Endodermal cell (in vitro differentiated cells): ENCODE measurements around the gene SEMA3B. TPM values are rescaled to one million over a fixed set of nuclear protein-coding genes. Genes with fewer than 3 reads are reported as not detected.
A peak's percentile ranks its signal among the peaks of the same experiment; 100 is the strongest.

Source experiments
- DNase-seq: peaks from one replicate; pipeline ENCODE4 v3.0.0-alpha.2; 2017
- H3K27ac ChIP-seq: 2 replicates; pipeline ENCODE4 v1.5.1; 2013; ENCODE audit warnings: mild to moderate bottlenecking, low read depth, low read length, moderate library complexity
- H3K27me3 ChIP-seq: 2 replicates; pipeline ENCODE4 v1.6.1; 2013; ENCODE audit warnings: mild to moderate bottlenecking, low read length, moderate library complexity; ENCODE audit not compliant: insufficient read depth, control insufficient read depth, poor library complexity, severe bottlenecking
- H3K36me3 ChIP-seq: 2 replicates; pipeline ENCODE4 v1.7.0; 2013; ENCODE audit warnings: mild to moderate bottlenecking, low read length, moderate library complexity; ENCODE audit not compliant: control insufficient read depth, insufficient read depth
- H3K4me1 ChIP-seq: one replicate; pipeline ENCODE4 v1.7.0; 2013; ENCODE audit warnings: low read length; ENCODE audit not compliant: control insufficient read depth, insufficient read depth
- H3K4me3 ChIP-seq: 2 replicates; pipeline ENCODE4 v1.5.1; 2013; ENCODE audit warnings: mild to moderate bottlenecking, low read length, moderate library complexity
- H3K9ac ChIP-seq: 2 replicates; pipeline ENCODE4 v1.6.1; 2013; ENCODE audit warnings: mild to moderate bottlenecking, low read length, moderate library complexity; ENCODE audit not compliant: poor library complexity, severe bottlenecking; ENCODE audit errors: extremely low read depth
- H3K9me3 ChIP-seq: 2 replicates; pipeline ENCODE4 v1.6.1; 2013; ENCODE audit warnings: mild to moderate bottlenecking, low read length, moderate library complexity; ENCODE audit not compliant: control insufficient read depth
- H3K27ac Mint-ChIP-seq: 2 replicates; pipeline ENCODE4 v1.8.0; 2020; ENCODE audit warnings: mixed read lengths
- H3K27me3 Mint-ChIP-seq: 2 replicates; pipeline ENCODE4 v1.8.0; 2021; ENCODE audit warnings: mild to moderate bottlenecking, mixed read lengths; ENCODE audit not compliant: insufficient read depth
- H3K36me3 Mint-ChIP-seq: 2 replicates; pipeline ENCODE4 v1.8.0; 2020; ENCODE audit warnings: low read depth, mixed read lengths
- H3K4me1 Mint-ChIP-seq: 2 replicates; pipeline ENCODE4 v1.8.0; 2020; ENCODE audit warnings: mixed read lengths
- H3K4me3 Mint-ChIP-seq: 2 replicates; pipeline ENCODE4 v1.8.0; 2020; ENCODE audit warnings: mild to moderate bottlenecking, moderate library complexity, mixed read lengths
- H3K9me3 Mint-ChIP-seq: 2 replicates; pipeline ENCODE4 v1.8.0; 2020; ENCODE audit warnings: mild to moderate bottlenecking, mixed read lengths
- WGBS, 2 experiments: methylation state at CpG; one replicate each; pipeline versions ENCODE4 v1.1.5 to v1.1.7; 2013; ENCODE audit warnings: missing lambda C conversion rate in 2 of 2, mixed read lengths in 1 of 2; ENCODE audit not compliant: insufficient coverage in 1 of 2, insufficient read length in 1 of 2; 5-methylcytosine and 5-hydroxymethylcytosine counted together
- total RNA-seq, 2 donors: library from RNA; stranded (reverse); fragmentation: NEBNext Ultra II Directional in 1 of 2; extraction: Animal tissue kit (Norgen Biotek cat#: 25700) in 1 of 2; gene quantifications; 2 replicates in 1 of 2; 3 replicates in 1 of 2; pipeline ENCODE4 v1.2.1, GENCODE V29; 2021
- TF ChIP-seq, protein P1 (sequence below): fragments of 200-600 bp; sonication (generic); conservative IDR thresholded peaks from 2 replicates; pipeline ENCODE4 v1.5.0; 2021; ENCODE audit warnings: antibody characterized with exemption, mild to moderate bottlenecking

SEMA3B gene
- total RNA-seq, 2 donors from 2014 or later = 6.5 to 10.3 TPM

DNA sequence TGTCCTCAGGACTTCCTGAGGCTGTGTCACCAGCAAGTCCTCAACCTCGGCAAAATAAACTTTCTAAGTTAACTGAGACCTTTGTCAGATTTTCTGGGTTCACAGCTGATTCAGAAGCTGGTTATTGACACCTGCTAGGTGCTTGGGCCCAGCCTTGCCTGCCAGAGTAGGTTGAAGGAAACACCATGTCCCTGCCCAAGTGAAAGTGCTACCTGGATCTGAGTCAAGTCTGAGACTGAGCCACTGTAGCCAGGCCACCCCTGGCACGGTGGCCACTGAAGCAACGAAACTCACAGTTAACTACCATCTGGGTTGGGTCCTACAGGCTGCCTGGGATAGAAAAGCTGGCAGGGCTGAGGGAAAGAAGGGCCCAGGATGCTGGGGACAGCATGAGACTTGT is 45.4 kb downstream of the SEMA3B start:
- TF ChIP-seq, protein P1, sequence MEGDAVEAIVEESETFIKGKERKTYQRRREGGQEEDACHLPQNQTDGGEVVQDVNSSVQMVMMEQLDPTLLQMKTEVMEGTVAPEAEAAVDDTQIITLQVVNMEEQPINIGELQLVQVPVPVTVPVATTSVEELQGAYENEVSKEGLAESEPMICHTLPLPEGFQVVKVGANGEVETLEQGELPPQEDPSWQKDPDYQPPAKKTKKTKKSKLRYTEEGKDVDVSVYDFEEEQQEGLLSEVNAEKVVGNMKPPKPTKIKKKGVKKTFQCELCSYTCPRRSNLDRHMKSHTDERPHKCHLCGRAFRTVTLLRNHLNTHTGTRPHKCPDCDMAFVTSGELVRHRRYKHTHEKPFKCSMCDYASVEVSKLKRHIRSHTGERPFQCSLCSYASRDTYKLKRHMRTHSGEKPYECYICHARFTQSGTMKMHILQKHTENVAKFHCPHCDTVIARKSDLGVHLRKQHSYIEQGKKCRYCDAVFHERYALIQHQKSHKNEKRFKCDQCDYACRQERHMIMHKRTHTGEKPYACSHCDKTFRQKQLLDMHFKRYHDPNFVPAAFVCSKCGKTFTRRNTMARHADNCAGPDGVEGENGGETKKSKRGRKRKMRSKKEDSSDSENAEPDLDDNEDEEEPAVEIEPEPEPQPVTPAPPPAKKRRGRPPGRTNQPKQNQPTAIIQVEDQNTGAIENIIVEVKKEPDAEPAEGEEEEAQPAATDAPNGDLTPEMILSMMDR = no peak
- WGBS, 2 experiments = 93 to 100% methylated on average over 2 to 3 of the region's 3 CpGs
- Histone ChIP-seq H3K4me1 (no peaks in the 10 kb centered on the region), H3K36me3 (peaks cover 23% of the 10 kb centered on the region), H3K27ac (peak overlapping the region; percentile 25), H3K27me3 (no peaks in the 10 kb centered on the region), H3K4me3 (no peak overlapping the region), H3K9ac (no peak overlapping the region), H3K9me3 (peaks cover 9% of the 10 kb centered on the region)
- Mint-ChIP-seq H3K9me3 (peaks cover 29% of the 10 kb centered on the region), H3K27me3 (no peaks in the 10 kb centered on the region), H3K36me3 (peaks cover 59% of the 10 kb centered on the region), H3K27ac (peak overlapping the region; percentile 17), H3K4me1 (peaks cover 5% of the 10 kb centered on the region), H3K4me3 (no peak overlapping the region)
- DNase-seq = no peak

DNA sequence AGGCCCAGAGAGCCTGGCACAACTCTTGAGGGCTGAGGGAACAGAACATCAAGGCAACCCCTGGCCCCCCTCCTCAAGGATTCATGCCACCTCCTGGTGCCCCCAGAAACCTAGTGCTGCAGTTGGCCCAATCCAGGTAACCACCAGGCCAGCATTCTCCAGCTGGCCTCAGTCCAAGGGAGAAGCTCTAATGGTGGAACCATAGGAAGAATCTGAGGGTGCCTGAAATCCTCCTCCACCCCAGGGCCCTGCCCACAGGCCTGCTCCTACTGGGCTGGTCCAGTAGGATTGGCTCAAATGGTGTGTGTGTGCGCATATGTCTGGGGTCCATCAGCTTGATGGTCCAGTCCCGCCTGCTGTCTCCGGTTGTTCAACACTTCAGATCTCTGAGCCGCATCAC is 45.9 kb downstream of the SEMA3B start:
- H3K9me3 Mint-ChIP-seq = peaks cover 25% of the 10 kb centered on the region
- Histone ChIP-seq H3K27ac (no peak overlapping the region), H3K36me3 (peaks cover 28% of the 10 kb centered on the region), H3K4me1 (peaks cover 4% of the 10 kb centered on the region), H3K9ac (no peak overlapping the region), H3K27me3 (no peaks in the 10 kb centered on the region), H3K9me3 (peaks cover 4% of the 10 kb centered on the region), H3K4me3 (no peak overlapping the region)
- H3K4me3 Mint-ChIP-seq = no peak overlapping the region
- TF ChIP-seq, protein P1 = no peak
- no peaks in the 10 kb centered on the region for H3K27me3 Mint-ChIP-seq
- WGBS, 2 experiments = 96% methylated on average over 4 of the region's 4 CpGs; no CpG with 5 or more reads in 1 of the 2 experiments
- H3K36me3 Mint-ChIP-seq = peaks cover 60% of the 10 kb centered on the region
- no peak for DNase-seq
- H3K27ac Mint-ChIP-seq = no peak overlapping the region
- H3K4me1 Mint-ChIP-seq = peaks cover 9% of the 10 kb centered on the region

DNA sequence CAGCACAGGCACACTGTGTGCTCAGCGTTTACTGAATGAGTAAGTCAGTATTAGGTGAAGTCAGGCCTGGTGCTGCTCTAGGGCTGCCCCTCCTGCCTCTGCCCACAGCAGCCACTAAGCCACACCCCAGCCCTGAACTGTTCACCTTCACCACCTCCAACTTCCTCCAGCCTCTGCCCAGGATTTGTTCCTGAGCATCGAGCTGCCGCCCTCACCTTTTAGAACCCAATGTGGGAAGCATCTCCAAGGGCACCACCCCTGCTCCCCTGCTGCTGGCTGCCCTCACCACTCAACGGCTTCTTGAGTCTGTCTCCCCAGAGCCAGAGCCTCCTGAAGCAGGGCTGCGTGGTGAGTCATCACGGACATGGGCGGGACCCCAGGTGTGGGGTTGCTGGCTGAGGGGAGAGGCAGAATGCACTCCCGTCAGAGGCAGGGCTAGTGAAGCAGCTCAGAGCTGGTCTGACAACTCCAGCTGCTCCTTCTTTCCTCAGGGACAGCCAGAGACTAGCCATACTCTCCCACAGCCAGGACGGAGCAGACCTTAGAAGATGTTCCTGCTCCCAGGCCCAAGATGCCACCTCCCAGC is 47.8 kb downstream of the SEMA3B start:
- H3K9ac ChIP-seq = no peak overlapping the region
- no peaks in the 10 kb centered on the region for H3K27me3 Mint-ChIP-seq
- peaks cover 59% of the 10 kb centered on the region for H3K36me3 Mint-ChIP-seq
- no peak overlapping the region for H3K4me3 ChIP-seq
- WGBS, 2 experiments = 82 to 94% methylated on average over 3 to 9 of the region's 9 CpGs
- peaks cover 16% of the 10 kb centered on the region for H3K4me1 Mint-ChIP-seq
- DNase-seq = peak; percentile 84
- no peaks in the 10 kb centered on the region for H3K9me3 ChIP-seq
- H3K9me3 Mint-ChIP-seq = peaks cover 16% of the 10 kb centered on the region
- H3K27ac Mint-ChIP-seq = no peak overlapping the region
- TF ChIP-seq, protein P1 = no peak
- no peaks in the 10 kb centered on the region for H3K27me3 ChIP-seq
- peaks cover 11% of the 10 kb centered on the region for H3K4me1 ChIP-seq
- no peak overlapping the region for H3K4me3 Mint-ChIP-seq
- peaks cover 31% of the 10 kb centered on the region for H3K36me3 ChIP-seq
- H3K27ac ChIP-seq = no peak overlapping the region
